Lower leg skin (tissue), 3 donors: ENCODE data around the gene EGFL8.

ENCODE experiments used
- POLR2A ChIP-seq, 2 donors: fragments of 450-650 bp; IDR thresholded peaks; one replicate each; pipeline ENCODE4 v1.6.1; 2016 to 2017; ENCODE audit warnings: antibody characterized with exemption in 2 of 2, mild to moderate bottlenecking in 1 of 2, moderate library complexity in 1 of 2
- TF ChIP-seq, protein P1 (sequence below), 3 donors: fragments of 450-650 bp; IDR thresholded peaks; one replicate each; pipeline ENCODE4 v1.5.1; 2016; ENCODE audit warnings: antibody characterized with exemption in 3 of 3, mild to moderate bottlenecking in 3 of 3, moderate library complexity in 2 of 3

DNA sequence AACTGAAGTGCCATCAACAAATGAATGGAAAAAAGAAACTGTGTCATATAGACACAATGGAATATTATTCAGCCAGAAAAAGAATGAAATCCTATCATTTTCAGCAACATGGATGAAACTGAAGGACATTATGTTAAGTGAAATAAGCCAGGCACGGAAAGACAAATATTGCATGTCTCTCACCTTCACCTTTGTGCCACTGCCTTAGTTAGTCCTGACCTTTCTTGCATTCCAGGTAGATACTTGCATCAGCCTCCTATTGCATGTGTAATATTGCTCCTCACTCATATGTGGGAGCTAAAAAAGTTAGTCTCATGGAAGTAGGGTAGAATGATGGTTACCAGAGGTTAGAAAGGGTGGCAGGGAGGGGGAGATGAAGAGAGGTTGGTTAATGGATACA, 44.6 kb downstream of the EGFL8 start:
- TF ChIP-seq, protein P1, sequence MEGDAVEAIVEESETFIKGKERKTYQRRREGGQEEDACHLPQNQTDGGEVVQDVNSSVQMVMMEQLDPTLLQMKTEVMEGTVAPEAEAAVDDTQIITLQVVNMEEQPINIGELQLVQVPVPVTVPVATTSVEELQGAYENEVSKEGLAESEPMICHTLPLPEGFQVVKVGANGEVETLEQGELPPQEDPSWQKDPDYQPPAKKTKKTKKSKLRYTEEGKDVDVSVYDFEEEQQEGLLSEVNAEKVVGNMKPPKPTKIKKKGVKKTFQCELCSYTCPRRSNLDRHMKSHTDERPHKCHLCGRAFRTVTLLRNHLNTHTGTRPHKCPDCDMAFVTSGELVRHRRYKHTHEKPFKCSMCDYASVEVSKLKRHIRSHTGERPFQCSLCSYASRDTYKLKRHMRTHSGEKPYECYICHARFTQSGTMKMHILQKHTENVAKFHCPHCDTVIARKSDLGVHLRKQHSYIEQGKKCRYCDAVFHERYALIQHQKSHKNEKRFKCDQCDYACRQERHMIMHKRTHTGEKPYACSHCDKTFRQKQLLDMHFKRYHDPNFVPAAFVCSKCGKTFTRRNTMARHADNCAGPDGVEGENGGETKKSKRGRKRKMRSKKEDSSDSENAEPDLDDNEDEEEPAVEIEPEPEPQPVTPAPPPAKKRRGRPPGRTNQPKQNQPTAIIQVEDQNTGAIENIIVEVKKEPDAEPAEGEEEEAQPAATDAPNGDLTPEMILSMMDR (IDR thresholded peaks at IDR 0.05) = no peak
- no peak for TF ChIP-seq POLR2A (IDR thresholded peaks at IDR 0.05)
